Left cardiac atrium (tissue), 4 donors: ENCODE measurements around the gene GSTP1. TPM values are rescaled to one million over a fixed set of nuclear protein-coding genes. Genes with fewer than 3 reads are reported as not detected.
"Not testable (repeated sequence)": the region's sequence is repeated elsewhere in the genome, so short reads cannot be mapped to it uniquely, and the experiment has no call there.

Experiments used
- ATAC-seq, 2 donors: fragments of 200-7000 bp; cut with Tn5 transposase; one replicate each; pipeline ENCODE4 v1.9.1; 2020; ENCODE audit warnings: mild to moderate bottlenecking in 2 of 2, moderate library complexity in 2 of 2
- DNase-seq: peaks from one replicate; pipeline ENCODE4 v3.0.0-alpha.2; 2020
- intact Hi-C, 2 donors: fragments of 100-400 bp; cut with DNase I; formaldehyde crosslinking; loops; one replicate each; pipeline versions ENCODE4 v1.14.1 to v1.15.1; 2022 to 2023
- total RNA-seq, 2 donors: library from RNA; stranded (reverse); fragmentation: NEBNext Ultra II Directional; extraction: Animal tissue kit (Norgen Biotek cat#: 25700); gene quantifications; one replicate each; pipeline ENCODE4 v1.2.1, GENCODE V29; 2021
- donor health status: DM: no; HTN: yes; CAD: no.
- donor health status: DM: no; HTN: yes; CAD: no; lungs with severe emphysema.
- donor health status: DM: yes; HTN: yes; CAD: no.
- donor health status: Dilated cardiomyopathy.

GSTP1 gene
- total RNA-seq, 2 donors from 2014 or later: 314 to 337 TPM

DNA sequence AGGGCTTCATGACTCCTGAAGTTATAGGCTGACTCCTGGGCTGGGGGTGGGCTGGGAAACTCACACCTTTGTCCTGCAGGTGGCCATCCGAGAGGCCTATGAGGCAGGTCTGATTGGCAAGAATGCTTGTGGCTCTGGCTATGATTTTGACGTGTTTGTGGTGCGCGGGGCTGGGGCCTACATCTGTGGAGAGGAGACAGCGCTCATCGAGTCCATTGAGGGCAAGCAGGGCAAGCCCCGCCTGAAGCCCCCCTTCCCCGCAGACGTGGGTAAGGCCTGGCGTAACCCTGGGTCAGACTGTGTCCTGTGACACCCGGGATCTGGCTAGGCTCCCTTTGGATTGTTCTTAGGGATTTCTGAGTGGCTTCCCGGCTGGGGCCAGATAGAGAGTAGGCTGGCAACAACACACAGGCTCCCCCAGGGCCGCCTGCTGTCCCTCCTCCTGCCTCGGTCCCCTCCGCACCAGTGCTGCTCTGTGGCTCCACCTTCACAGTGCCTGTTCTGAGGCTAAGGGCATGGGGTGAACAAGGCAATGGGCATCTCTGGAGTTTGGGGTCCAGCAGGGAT is 26.8 kb downstream of the GSTP1 start:
- intact Hi-C loops: no loop called here
- no peak for DNase-seq
- no peak for ATAC-seq

DNA sequence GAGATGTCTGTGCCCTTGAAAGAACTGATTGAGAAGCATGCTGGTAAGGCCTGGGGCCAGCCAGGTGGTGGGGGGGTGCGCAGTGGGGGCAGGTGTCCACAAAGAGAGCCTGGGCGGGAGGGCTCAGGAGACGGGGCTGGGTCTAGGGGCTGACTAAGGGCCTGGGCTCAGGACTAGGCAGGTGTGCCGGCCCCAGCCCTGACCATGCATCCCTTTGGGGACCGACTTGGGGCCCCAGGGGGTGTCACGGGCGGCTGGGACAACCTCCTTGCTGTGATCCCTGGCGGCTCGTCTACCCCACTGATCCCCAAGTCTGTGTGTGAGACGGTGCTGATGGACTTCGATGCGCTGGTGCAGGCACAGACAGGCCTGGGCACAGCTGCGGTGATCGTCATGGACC is 27.6 kb downstream of the GSTP1 start:
- DNase-seq: no peak
- intact Hi-C loops: no loop called here
- no peak for ATAC-seq

GRCh38 chr11:67611704-67612587 is 28.3 kb downstream of the GSTP1 start:
- intact Hi-C loops: no loop called here
- DNase-seq: no peak
- ATAC-seq: no peak

DNA sequence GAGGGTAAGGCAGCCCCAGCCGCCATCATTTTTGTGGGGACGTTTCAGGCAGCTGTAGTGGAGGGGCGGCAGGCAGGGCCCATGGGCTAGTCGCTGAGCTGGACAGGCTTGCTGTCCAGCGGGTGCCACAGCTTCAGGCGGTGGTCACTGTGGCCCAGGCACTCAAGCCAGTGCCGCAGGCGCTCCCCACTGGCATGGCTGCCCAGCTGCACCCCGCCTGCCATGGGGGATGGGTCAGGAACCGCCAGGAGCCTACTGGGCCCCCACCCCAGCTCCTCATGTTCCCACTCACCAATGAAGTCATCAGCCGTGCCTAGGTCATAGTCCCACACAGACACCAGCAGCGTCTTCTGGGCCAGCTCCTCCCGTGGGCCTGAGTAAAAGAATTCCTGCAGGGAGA is 29.1 kb downstream of the GSTP1 start:
- DNase-seq: no peak
- intact Hi-C loops: no loop called here
- no peak for ATAC-seq

DNA sequence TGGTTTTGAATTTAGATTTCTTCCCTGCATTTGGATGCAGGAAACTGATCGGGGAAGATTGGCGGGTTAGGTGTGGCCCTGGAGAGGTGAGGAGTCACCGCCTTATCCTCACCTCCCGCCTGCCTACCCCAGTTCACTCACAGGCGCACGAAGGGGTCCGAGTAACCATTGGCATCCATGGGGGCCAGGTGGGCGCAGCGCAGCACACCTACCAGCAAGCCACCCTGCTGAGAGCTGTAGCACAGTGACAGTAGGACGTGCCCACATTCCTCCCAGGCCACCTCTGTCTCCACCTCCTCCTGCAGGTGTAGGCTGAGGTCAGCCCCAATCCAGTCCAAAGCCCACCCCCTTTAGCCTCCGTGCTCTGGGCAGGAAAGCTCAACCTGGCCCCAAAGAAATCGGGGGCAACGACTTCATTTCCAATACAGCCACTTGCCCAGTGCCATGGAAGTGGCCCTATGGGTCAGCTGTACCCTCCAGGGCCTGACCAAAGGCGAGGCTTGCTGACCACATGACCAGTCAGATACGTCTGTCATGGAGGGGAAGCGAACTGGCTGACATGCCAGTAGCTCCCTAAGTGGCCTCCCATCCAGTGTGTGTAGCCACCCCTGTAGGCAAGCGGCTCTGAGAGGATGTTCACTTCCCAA is 29.8 kb downstream of the GSTP1 start:
- ATAC-seq (peak in 1 of 2 donors; percentile 7), DNase-seq (no peak)
- intact Hi-C loops: no loop called here

- ATAC-seq (peak; percentile 53 to 66), DNase-seq (peak; percentile 72)
- intact Hi-C loops: no loop called here
Measured at GRCh38 chr11:67613960-67614715, 30.5 kb downstream of the GSTP1 start.

- DNase-seq (no peak), ATAC-seq (peak; percentile 23 to 36)
- intact Hi-C loops: no loop called here
Measured at GRCh38 chr11:67614730-67615714, 31.4 kb downstream of the GSTP1 start.

GRCh38 chr11:67615728-67616430 is 32.3 kb downstream of the GSTP1 start:
- DNase-seq (no peak), ATAC-seq (no peak)
- intact Hi-C loops: no loop called here

DNA sequence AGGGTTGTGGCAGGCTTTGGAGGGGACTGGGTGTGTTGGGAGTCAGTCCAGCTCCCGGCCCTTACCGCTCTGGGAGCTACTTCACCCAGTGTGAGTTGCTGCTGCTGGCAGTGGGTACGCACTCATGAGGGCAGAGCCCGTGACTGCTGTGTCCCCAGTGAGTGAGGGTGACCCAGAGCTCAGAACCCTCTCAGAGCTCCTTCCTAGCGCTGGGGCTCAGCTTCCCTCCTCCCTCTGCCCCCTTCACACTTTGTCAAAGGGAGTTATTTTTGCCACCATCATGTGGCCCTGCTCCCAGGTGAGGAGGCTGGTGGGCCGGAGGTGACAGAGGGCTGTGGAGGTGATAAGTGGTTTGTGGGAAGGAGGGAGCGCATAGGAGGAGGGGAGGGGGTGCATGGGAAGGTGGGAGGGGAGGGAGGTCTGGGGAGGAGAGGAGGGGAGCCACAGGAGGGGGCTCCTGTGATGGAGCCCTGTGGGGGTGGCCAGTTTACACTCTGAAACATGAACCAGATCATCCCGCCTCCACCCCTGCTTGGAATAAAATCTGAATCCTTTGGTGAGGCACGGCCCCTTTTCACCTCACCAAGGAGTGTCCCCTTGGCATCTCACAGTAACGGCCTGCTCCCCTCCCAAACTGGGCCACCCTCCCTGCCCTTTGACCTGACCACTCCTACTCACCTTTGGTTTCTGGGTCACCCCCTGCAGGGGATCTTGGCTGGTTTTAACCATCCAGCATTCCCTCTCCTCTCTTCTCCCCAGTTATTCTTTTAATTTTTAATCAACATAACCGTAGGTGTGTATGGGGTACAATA is 33.0 kb downstream of the GSTP1 start:
- intact Hi-C loops: no loop called here
- no peak for DNase-seq
- peak; percentile 10 to 13 for ATAC-seq

- ATAC-seq: no peak
- intact Hi-C loops: no loop called here
- DNase-seq: no peak
Measured at GRCh38 chr11:67617243-67617953, 33.8 kb downstream of the GSTP1 start.

DNA sequence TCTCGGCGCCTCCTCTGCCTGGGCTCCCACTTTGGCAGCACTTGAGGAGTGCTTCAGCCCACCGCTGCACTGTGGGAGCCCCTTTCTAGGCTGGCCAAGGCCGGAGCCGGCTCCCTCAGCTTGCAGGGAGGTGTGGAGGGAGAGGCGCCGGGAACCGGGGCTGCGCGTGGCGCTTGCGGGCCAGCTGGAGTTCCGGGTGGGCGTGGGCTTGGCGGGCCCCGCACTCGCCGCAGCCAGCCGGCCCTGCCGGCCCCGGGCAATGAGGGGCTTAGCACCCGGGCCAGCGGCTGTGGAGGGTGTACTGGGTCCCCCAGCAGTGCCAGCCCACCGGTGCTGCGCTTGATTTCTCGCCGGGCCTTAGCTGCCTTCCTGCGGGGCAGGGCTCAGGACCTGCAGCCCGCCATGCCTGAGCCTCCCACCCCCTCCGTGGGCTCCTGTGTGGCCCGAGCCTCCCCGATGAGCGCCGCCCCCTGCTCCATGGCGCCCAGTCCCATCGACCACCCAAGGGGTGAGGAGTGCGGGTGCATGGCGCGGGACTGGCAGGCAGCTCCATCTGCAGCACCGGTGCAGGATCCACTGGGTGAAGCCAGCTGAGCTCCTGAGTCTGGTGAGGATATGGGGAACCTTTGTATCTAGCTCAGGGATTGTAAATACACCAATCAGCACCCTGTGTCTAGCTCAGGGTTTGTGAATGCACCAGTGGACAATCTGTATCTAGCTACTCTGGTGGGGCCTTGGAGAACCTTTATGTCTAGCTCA is 35.5 kb downstream of the GSTP1 start:
- ATAC-seq, DNase-seq, intact Hi-C loops: not testable (repeated sequence)

- ATAC-seq, intact Hi-C loops, DNase-seq: not testable (repeated sequence)
Measured at GRCh38 chr11:67619683-67620618, 36.3 kb downstream of the GSTP1 start.

- DNase-seq, ATAC-seq: not testable (repeated sequence)
Measured at GRCh38 chr11:67620621-67621020, 37.0 kb downstream of the GSTP1 start.

GRCh38 chr11:67621928-67622327 is 38.3 kb downstream of the GSTP1 start:
- DNase-seq, ATAC-seq, intact Hi-C loops: not testable (repeated sequence)

More at GRCh38 chr11:67620621-67621020, 37.0 kb downstream of the GSTP1 start:
- intact Hi-C loops: not testable (repeated sequence)
